GM11168 (cell line): ENCODE results near the gene NMRK1.

Experiments
- in situ Hi-C: fragments of 300-500 bp; cut with MboI; formaldehyde crosslinking; loops from one replicate; pipeline ENCODE4 v1.12.0; 2022; ENCODE audit warnings: low sequenced_read_pairs; ENCODE audit not compliant: unreplicated experiment

NMRK1 gene

DNA sequence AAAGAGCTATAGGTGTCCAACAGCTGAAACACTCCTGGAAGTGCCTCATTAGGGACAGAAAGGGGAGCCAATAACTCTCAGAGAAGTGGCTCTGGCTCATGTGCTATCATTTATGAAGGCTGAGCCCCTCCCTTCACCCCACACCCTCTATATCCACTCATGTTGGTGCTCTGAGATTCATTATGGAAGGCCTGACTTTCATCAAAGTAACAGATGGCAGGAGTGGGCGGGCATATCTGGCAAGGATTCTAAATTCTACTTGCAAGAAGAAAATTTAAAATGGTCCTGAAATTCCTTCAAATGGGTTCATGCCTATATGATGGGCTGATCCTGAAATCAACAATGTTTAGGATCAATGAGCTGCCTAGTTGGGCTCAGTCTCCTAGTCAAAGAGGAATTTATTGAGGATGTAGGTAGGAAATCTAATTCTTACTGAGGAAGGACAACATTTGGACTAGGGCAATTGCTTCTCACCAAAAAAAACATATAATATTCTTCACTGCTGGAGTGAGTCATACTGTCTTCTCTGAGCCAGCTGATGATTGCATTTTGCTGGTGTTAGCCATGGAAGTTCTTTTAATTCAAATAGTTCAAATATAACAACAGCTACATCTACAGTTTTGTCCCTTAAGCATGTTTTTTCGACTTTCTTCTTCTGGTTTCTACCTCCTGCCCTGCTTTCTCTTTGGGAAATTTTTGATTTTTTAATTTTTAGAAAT is 23.5 kb downstream of the NMRK1 start:
- in situ Hi-C loops, result no loop called here

DNA sequence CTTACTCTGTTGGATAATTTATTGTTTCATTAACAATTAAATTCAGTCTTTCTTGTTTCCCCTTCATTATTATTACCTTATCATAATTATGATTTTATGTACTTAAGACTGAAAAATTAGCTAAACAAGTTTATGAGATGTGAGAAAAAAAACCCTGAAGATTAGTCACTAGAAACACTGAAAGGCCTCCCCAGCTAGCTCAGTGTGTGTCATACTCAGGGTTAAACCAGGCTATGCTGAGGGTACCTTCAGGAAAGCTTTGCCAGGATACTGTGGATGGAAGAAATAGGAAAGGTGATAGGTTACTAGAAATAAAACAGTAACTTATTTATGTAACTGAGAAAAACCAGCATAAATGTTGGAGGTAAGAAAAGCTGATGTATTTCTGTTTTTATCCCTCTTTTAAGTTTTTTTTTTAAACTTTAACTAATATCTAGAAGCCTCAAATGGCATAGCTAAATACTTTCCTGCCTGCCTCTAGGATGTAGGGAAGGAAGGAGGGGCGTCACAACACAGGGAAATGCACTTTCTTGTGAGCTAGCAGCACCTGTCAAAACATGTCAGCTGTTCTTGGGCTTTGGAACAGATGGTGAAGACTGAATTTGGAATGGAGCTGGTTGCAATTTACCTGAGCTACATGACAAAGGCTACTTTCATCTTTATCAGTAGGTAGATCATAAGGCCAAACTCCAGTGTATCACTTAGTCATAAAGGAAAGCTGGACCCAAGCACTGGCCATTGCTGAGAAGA is 24.2 kb downstream of the NMRK1 start:
- in situ Hi-C loops, result no loop called here

DNA sequence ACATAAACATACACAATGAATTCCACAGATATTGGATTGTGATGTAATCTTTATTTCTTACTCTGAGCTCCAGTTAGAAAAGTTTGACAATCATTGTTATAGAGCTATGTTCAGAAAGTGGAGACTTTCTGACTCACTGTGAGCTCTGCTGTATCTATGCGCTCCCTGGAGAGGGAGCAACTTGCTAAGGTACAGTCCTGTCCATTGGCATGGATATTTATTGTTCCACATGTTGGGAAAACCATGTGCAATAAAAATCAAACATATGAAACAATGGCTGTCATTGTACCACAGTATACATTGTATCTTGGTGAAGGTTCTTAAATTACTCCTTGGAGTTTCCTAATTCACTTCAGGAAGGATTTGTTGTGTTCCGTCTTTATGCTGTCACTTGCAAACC is 26.8 kb downstream of the NMRK1 start:
- in situ Hi-C loops, result no loop called here

DNA sequence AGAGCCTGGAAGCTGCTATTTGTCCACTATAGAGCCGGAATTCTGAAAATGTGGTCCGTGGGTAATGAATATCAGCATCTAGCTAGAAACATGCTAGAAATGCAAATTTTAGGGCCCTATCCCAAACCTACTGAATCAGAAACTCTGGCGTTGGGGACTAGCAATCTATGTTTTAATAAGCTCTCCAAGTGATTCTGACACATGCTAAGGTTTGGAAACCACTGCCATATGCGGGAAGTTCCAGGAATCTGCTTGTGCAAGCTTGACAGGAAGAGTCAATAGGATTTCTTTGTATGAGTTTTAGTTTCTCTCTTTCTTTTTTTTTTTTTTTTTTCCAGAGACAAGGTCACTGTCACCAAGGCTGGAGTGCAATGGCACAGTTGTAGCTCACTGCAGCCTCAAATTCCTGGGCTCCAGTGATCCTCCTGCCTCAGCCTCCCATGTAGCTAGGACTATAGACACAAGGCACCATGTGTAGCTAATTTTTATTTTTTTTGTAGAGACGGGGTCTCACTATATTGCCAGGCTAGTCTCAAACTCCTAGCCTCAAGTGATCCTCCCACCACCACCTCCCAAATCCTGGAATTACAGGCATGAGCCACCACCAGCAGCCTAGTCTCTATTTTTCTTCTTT is 33.5 kb downstream of the NMRK1 start:
- in situ Hi-C loops, result no loop called here

DNA sequence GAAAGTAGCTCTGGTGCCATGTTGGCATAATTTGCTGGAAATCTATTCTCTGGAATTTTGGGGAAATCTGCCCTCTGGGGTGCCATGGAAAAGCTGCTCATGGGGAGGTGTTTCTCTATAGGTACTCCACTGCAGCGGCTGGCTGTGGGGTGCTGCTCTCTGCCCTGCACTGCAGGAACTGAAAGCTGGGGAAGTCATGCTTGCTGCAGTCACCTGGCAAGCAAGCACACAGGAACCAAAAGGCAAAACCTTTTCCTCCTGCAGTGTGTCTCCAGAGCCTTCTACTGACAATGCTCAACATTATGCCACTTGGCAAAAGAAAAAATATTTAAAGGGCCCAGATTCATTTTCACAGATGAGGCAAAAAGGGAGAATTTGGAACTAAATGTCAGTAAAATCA is 34.1 kb downstream of the NMRK1 start:
- in situ Hi-C loops, result no loop called here

DNA sequence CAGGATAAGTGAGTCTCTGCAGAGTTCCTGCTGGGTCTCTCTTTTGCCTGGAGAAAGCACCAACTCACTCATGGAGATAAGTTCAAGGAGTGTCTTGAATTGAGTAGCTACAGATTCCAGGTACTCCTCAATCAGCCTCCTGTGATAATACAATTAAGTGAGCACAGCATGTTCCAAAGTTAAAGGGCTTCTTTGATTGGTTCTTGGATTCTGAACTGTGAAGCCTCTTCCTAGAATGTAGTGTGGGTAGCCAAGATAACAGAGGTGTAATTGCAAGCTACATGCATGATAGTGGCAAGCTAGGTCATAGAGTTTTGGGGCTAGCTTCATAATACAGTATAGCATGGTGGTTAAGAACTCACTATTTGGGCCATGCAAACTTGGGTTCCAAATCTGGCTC is 36.7 kb downstream of the NMRK1 start:
- in situ Hi-C loops, result no loop called here

DNA sequence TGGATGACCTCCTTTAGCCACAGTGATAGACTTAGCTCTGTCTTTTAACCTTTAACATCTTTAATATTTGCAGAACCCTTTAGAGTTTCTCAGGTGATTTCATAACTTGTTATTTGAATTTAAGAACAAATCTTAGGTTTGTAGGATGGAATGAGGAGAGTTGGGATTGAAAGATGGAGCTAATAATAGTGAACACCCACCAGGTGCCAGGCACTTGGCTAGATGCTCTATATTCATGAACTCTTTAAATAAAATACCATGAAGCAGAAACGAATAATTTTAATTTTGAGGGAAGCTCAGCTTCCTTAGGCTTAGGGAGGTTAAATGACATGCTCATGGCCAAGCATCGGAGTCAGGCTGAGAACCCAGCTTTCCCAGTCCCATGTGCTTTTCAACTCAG is 40.4 kb downstream of the NMRK1 start:
- in situ Hi-C loops, result no loop called here

DNA sequence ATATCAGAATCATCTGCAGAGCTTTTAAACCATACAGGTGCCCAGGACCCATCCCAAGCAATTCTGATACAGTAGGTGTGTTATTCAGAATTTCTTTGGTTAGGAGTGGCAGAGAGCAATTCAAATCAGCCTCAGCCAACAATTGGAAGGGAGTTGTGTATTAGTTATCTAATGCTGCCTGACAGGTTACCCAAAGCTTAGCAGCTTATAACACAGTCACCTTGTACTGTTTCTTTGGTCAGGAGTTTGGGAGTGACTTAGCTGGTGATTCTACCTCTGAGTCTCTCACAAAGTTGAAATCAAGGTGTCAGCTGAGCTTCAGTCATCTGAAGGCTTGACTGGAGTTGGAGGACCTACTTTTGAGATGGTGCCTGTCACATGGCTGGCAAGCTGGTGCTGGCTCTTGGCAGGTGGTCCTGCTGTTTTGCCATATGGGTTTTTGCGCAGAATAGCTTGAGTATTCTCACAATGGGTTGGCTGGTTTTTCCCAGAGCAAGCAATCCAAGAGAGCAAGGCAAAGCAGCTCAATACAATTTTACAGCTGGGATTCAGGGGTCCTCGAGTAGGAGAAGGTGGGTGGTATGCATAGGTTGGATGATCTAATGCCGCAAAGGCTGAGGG is 41.1 kb downstream of the NMRK1 start:
- in situ Hi-C loops, result no loop called here

DNA sequence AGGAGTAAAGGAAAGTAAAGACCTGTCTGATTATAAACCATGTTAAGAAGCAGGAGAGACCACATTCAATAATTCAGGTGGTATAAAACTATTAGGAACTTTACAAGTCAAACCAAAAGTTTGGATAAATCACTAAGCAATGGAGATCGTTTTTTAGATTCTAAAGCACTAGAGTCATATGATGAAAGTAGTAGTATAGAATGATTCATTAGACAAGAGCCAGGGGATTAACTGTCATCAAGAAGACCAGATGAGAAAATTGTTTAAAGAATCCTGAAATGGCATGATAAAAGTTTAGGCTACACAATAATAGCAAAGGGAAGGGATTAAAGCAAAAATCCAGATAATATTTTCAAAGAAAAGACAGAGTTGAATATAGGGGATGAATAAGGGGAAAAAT is 46.9 kb downstream of the NMRK1 start:
- in situ Hi-C loops, result no loop called here

DNA sequence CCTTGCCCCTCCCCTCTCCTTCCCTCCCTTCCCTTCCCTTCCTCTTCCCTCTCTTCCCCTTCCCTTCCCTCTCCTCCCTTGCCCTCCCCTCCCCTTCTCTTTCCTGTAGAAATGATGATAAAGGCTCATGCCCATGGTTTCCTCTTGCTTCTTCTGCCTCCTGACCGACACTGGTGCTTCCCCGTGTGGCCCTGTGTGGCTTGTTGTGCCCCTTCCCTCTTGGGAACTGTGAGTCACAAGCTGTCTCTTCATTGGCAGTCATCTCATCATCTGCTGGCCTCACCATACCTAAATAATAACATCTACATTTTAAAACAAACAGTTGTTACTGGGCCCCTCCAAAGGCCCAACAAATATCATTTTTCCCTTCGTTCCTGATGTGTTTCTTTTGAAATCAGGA is 48.2 kb downstream of the NMRK1 start:
- in situ Hi-C loops, result no loop called here

DNA sequence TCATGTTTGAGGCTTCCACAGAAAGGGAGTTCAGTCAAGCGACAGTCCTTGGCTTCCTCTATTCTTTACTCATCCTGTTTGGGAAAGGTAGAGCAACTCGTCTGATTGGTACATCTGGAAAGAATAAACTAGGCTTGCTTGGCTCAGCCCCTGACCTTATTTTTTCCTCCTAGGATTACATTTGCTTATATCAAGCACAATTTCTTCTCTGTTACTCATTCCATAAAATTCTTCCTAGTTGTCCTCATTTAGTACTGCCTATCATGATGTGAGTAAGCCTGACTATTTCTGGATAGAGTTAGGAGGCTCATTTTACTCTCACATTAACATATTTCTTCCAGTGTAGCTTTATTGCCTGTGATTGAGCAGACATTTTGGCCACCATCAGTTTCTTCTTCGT is 48.9 kb downstream of the NMRK1 start:
- in situ Hi-C loops, result no loop called here

DNA sequence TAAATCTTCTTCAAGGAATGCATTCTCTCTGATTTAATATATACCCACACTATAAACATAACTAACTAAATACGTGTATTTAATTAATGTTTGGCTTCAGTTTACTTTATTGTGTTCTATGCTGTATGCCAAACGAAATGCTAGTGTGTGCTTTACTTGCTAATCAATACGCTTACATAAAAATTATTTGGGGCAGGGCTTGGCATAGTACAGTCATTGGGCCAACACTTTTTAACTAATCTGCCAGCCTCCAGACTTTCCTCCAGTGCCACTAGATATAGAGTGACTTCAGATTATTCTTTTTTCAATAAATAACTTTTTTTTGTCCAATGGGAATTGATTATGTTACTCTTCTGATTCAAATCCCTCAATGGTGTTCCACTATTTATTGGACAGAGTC is 51.2 kb downstream of the NMRK1 start:
- in situ Hi-C loops, result no loop called here

DNA sequence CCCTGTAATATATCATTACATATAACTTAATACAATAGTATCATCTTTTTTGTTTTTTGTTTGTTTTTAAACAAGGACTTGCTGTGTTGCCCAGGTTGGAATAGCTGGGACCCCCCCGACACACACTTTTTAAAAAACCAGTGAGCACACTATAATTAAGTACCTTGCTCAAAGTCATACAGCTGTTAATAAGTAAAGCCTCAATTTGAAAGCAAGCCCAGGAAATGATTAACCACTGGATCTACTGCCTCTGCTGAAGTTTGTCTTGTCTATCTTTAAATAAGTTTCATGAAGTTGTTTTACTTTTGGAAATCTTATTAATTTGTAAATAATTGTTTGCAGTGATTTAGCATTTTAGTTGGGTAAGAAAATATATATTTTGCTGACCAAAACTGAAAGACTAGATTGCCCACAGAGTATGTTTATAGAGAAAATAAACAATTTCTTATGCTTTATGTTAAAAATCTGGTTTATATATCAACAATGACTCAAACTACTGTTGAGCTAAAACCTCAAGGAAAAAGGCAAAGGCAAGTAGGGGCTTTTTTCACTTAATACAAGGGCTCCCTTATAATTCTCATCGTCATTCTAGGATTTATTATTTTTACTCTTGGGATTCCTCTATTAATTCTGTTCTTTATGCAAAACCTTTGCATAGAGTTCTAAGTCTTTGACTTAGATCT is 54.0 kb downstream of the NMRK1 start:
- in situ Hi-C loops, result no loop called here

DNA sequence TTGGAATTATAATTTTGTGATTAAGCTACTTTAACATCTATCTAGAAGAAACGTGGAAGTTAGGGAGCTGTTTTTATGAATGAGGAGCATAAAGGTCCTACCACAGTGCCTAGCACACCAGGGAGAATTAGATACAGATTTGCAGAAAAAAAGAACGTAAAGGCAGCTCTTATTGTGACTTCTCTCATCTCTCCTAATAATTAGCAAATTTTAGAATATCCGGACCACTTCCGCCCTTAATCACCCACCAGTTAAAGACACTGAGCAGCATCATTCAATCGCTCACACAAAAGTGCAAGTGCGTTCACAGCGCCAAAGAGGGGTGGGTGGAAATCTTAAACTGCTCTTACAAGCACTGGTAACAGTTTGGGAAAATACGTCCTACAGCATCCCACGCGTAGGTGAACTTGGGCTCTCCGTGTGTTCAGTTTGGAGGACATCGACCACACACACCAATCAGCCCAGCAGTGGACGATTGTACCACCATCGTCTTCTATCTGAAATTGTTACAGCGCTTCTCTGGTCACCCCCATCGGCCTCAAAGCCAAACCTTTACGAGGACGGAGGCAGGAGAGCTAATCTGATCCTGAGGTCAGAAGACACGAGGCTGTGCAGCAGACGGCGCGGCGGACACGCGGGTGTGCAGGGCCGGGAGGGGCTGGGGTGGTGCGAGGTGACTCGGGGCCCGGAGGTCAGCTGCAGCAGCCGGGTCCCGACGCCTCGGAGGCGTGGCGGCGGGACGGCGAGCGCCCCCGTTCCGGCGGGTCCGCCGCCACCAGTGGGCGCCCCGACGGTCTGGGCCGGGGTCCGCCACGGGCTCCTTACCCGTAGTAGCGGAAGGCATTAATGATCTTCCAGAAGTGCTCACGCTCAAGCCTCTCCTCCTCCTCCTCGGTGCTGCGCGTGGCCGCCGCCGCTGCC is 60.5 kb downstream of the NMRK1 start:
- in situ Hi-C loops, result no loop called here

DNA sequence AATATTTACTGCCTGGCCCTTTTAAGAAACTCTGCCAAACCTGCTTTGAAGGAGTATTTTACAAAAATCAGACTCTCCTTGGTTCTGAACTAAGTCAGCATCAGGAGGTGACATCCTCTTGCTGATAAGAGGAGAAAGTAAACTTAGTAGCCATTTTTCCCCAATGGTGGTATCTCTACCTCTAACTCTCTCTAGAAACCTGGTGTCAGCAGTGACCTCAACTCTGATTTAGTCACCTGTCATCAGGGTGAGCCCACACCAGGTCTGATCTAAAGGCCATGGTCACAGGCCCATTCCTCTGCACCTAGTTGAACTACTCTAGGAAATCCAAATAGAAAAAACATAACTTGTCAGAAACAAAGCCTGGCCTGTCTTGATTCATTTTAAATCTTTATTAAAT is 64.1 kb downstream of the NMRK1 start:
- in situ Hi-C loops, result no loop called here

DNA sequence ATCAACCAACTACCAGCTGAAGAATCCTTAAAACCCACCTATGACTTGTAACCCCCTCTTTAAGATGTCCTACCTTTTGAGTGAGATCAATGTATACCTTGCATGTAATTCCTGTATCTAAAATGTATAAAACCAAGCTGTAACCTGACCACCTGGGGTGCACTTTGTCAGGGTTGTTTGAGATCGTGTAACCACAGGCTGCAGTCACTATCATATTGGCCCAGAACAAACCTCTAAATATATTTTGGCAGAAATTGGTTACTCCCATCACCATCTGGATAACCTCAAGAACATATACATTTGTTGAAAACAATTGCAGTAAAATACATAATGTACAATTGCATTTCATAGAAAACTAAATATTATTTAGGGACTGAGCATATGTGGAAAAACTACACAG is 68.3 kb downstream of the NMRK1 start:
- in situ Hi-C loops, result no loop called here

DNA sequence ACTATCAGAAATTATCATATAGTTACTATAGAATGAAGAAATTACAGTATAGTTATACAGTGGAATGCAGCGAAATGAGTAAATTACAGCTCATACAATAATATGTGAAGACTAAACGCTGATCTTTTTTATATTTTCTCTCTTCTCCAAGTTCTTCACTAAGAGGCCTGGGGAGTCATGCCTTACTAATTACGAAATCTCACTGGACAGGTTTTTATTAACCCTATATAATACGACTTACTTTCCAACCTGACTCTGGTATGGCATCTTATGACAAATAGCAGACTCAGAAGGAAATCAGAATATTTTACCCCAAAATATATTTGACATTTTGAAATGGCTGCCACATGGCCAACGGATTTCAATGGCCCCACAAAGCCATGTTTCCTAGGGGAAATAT is 68.9 kb downstream of the NMRK1 start:
- in situ Hi-C loops, result no loop called here

DNA sequence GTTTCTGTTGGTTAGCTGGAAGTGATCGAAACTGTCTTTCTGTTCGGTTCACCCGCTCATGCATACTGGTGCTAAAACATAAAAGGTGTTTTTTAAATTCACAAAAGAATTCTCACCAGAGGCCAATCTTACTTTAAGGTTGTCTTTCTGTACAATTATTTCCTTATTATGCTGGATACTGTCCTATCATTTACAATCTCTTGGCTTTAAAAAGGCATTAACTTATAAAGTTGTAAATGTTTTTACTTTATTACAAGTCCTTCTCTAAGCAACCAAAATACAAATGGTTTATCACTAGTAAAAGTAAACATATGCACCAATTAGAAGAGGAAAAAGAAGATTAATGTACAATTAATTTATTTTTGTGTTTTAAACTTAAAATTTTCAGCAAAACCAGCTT is 70.6 kb downstream of the NMRK1 start:
- in situ Hi-C loops, result no loop called here

DNA sequence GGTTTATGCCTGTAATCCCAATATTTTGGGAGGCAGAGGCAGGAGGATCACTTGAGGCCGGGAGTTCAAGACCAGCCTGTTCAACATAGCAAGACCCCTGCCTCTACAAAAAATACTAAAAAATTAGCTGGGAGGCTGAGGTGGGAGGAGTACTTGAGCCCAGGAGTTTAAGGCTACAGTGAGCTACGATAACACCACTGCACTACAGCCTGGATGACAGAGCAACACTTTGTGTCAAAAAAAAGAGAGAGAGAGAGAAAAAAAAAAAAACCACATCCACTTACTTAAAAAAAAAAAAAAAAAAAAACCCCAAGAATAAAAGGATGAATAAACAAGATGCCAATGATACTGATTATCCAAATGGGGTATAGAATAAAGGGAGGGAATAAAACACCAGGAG is 74.2 kb downstream of the NMRK1 start:
- in situ Hi-C loops, result no loop called here
